Endothelial cell of umbilical vein (primary cell): ENCODE results near the gene BRMS1. TPM values are rescaled to one million over a fixed set of nuclear protein-coding genes. Genes with fewer than 3 reads are reported as not detected.
A peak's percentile ranks its signal among the peaks of the same experiment; 100 is the strongest.

Source experiments
- BruUV-seq: library from RNA; stranded (reverse); fragments of 400-500 nt; replicated peaks from 2 replicates; lab custom pipeline; 2021; lab: Mats Ljungman, UMichigan
- CTCF ChIA-PET: fragments of 300-600, 350-600 bp; sonication (Branson Sonifier 250); formaldehyde crosslinking; loops from one replicate; lab custom pipeline; 2021; ENCODE audit warnings: antibody characterized with exemption, inconsistent platforms; lab: Charles Lee
- POLR2A ChIA-PET: fragments of 300-600, 350-600 bp; sonication (Branson Sonifier 250); formaldehyde crosslinking; loops from one replicate; lab custom pipeline; 2021; ENCODE audit warnings: antibody characterized with exemption, inconsistent platforms; lab: Charles Lee
- DNase-seq: peaks from one replicate; pipeline ENCODE4 v3.0.0-alpha.2; 2011; ENCODE audit warnings: low read depth, low spot score
- FAIRE-seq: peaks from 2 replicates; lab custom pipeline; 2011; peaks lifted over from hg19 to GRCh38; lab: Jason Lieb, UNC
- H2AFZ ChIP-seq: 2 replicates; pipeline ENCODE4 v1.6.0; 2012; ENCODE audit warnings: low read depth, low read length, control low read depth, inconsistent platforms
- H3K27ac ChIP-seq: 2 replicates; pipeline ENCODE4 v1.5.1; 2011; ENCODE audit warnings: low read depth, mild to moderate bottlenecking, control low read depth, low read length, moderate library complexity; ENCODE audit not compliant: insufficient read depth
- H3K27me3 ChIP-seq, 2 experiments: 2 replicates each; pipeline versions ENCODE4 v1.6.0 to v1.6.1; 2011; ENCODE audit warnings: low read length in 2 of 2, mixed read lengths in 1 of 2; ENCODE audit not compliant: control insufficient read depth in 2 of 2, insufficient read depth in 2 of 2
- H3K36me3 ChIP-seq, 2 experiments: 2 replicates in 1 of 2; 3 replicates in 1 of 2; pipeline ENCODE4 v1.5.1; 2011; ENCODE audit warnings: low read length in 2 of 2, mild to moderate bottlenecking in 1 of 2, moderate library complexity in 1 of 2; ENCODE audit not compliant: control insufficient read depth in 2 of 2, insufficient read depth in 2 of 2; ENCODE audit errors: extremely low read depth in 1 of 2
- H3K4me1 ChIP-seq: 3 replicates; pipeline ENCODE4 v1.5.1; 2011; ENCODE audit warnings: mild to moderate bottlenecking, low read length; ENCODE audit not compliant: control insufficient read depth, insufficient read depth; ENCODE audit errors: extremely low read depth
- H3K4me2 ChIP-seq: 2 replicates; pipeline ENCODE4 v1.6.1; 2011; ENCODE audit warnings: low read length, control low read depth, mixed read lengths; ENCODE audit not compliant: insufficient read depth
- H3K4me3 ChIP-seq, 3 experiments: fragments of 200-600 bp in 1 of 3; sonication (generic), shearing (Covaris generic) in 1 of 3; replicated peaks in 1 of 3; 2 replicates each; pipeline ENCODE4 v1.5.1; 2011 to 2016; ENCODE audit warnings: control low read depth in 3 of 3, low read length in 3 of 3, mild to moderate bottlenecking in 2 of 3, inconsistent platforms in 1 of 3, low read depth in 1 of 3, moderate library complexity in 1 of 3; ENCODE audit not compliant: insufficient read depth in 1 of 3
- H3K79me2 ChIP-seq: 2 replicates; pipeline ENCODE4 v1.6.0; 2012; ENCODE audit warnings: low read length, inconsistent platforms; ENCODE audit not compliant: control insufficient read depth, insufficient read depth
- H3K9ac ChIP-seq: replicated peaks from 2 replicates; pipeline ENCODE3; 2011; ENCODE audit warnings: low read length, control low read depth; ENCODE audit not compliant: insufficient read depth; ENCODE audit errors: extremely low read depth
- H3K9me1 ChIP-seq: replicated peaks from 3 replicates; pipeline ENCODE4 v1.6.0; 2011; ENCODE audit warnings: mild to moderate bottlenecking, low read length; ENCODE audit not compliant: control insufficient read depth, insufficient read depth; ENCODE audit errors: extremely low read depth
- H3K9me3 ChIP-seq: replicated peaks from 2 replicates; pipeline ENCODE4 v1.5.1; 2012; ENCODE audit warnings: low read length, inconsistent platforms; ENCODE audit not compliant: control insufficient read depth, insufficient read depth
- H4K20me1 ChIP-seq: replicated peaks from 2 replicates; pipeline ENCODE3; 2011; ENCODE audit warnings: mild to moderate bottlenecking, low read length; ENCODE audit not compliant: control insufficient read depth, insufficient read depth; ENCODE audit errors: extremely low read depth
- EZH2 ChIP-seq: IDR thresholded peaks from 2 replicates; pipeline ENCODE4 v1.6.1; 2012; ENCODE audit warnings: borderline replicate concordance, low read depth, mild to moderate bottlenecking, moderate library complexity, low read length, inconsistent platforms; ENCODE audit not compliant: severe bottlenecking
- FOS ChIP-seq: IDR thresholded peaks from 2 replicates; pipeline ENCODE4 v1.6.1; 2011; ENCODE audit warnings: mild to moderate bottlenecking, low read length, moderate library complexity, borderline replicate concordance; ENCODE audit not compliant: insufficient read depth
- GATA2 ChIP-seq: IDR thresholded peaks from 2 replicates; pipeline ENCODE4 v1.7.0; 2011; ENCODE audit warnings: low read depth, mild to moderate bottlenecking, moderate library complexity, mixed read lengths, low read length; ENCODE audit not compliant: insufficient read length, insufficient read depth
- JUN ChIP-seq: IDR thresholded peaks from 2 replicates; pipeline ENCODE4 v1.6.1; 2011; ENCODE audit warnings: borderline replicate concordance, low read depth; ENCODE audit not compliant: insufficient read length, insufficient read depth
- MYC ChIP-seq: IDR thresholded peaks from one replicate; pipeline ENCODE4 v1.6.1; 2011; ENCODE audit warnings: mild to moderate bottlenecking, low read depth, low read length
- POLR2A ChIP-seq: IDR thresholded peaks from 2 replicates; pipeline ENCODE4 v1.6.1; 2012; ENCODE audit warnings: low read depth, mild to moderate bottlenecking, control low read depth, low read length
- POLR2AphosphoS5 ChIP-seq: IDR thresholded peaks from 2 replicates; pipeline ENCODE4 v1.6.1; 2012; ENCODE audit warnings: low read depth, mild to moderate bottlenecking, control low read depth, low read length, moderate library complexity; ENCODE audit not compliant: insufficient read depth
- dilution Hi-C: fragments of 300-500 bp; cut with MboI; formaldehyde crosslinking; loops from one replicate; pipeline ENCODE4 v1.15.0; 2019; ENCODE audit warnings: low sequenced_read_pairs; ENCODE audit not compliant: extremely low pct_ligation_motif_present
- intact Hi-C: fragments of 100-400 bp; cut with micrococcal nuclease; formaldehyde crosslinking; loops from one replicate; pipeline ENCODE4 v1.10.0; 2022
- polyA plus RNA-seq, 4 experiments: library from polyadenylated mRNA; depleted of rRNA in 3 of 4; stranded (reverse) in 3 of 4; unstranded in 1 of 4; fragments of >200 nt; gene quantifications; 2 replicates each; pipeline versions ENCODE4 v1.2.1 to v1.2.3, GENCODE V29; 2011 to 2012; ENCODE audit warnings: missing spikeins in 1 of 4
- total RNA-seq: library from RNA; stranded (reverse); gene quantifications from 2 replicates; pipeline ENCODE4 v1.2.3, GENCODE V29; 2021
- TF ChIP-seq, protein P1 (sequence below): IDR thresholded peaks from 2 replicates; pipeline ENCODE4 v1.6.1; 2011; ENCODE audit not compliant: insufficient read depth, insufficient read length
- TF ChIP-seq, protein P2 (sequence below), 2 donors: IDR thresholded peaks; 1 replicate in 1 of 2; 2 replicates in 1 of 2; pipeline ENCODE4 v1.5.1; 2011; ENCODE audit warnings: low read length in 2 of 2, mild to moderate bottlenecking in 2 of 2, moderate library complexity in 2 of 2, control low read depth in 1 of 2, inconsistent platforms in 1 of 2, low read depth in 1 of 2; ENCODE audit not compliant: insufficient read depth in 1 of 2; ENCODE audit errors: extremely low read depth in 1 of 2

Gene BRMS1
- total and polyA plus RNA-seq, 2 donors (not counting 3 experiments of a cell fraction or from before 2014, with no cell fraction given): 51.4 to 53.1 TPM

DNA sequence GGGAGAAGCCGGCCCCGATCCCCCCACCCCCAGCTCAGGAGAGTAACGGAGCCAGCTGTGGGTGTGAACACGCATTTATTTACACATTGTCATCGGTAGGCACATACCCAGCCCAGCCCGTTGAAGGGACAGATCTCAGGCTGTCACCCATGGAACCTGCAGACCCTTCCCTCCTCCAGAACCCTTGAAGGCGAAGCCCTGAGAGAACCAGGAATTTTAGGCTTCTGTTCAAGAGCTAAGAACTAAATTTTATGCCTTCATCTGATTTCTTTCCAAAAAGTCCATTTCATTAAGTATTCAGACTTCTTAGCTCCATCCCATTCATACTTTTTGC is 379 bp upstream of the BRMS1 start:
- Histone ChIP-seq H3K36me3 (peaks cover 0 to 17% of the 10 kb centered on the region in 2 experiments), H3K9me3 (no peaks in the 10 kb centered on the region), H3K4me3 (peak overlapping the region in 2 of 3 experiments; percentile 82 to 98), H2AFZ (peak overlapping the region; percentile 74), H3K9ac (peak overlapping the region; percentile 42), H3K4me1 (peaks cover 14% of the 10 kb centered on the region), H3K4me2 (peak overlapping the region; percentile 63), H3K9me1 (no peaks in the 10 kb centered on the region), H3K79me2 (peaks cover 19% of the 10 kb centered on the region), H3K27me3 (no peaks in the 10 kb centered on the region), H4K20me1 (no peaks in the 10 kb centered on the region), H3K27ac (peak overlapping the region; percentile 29)
- dilution Hi-C loops (no loop called here), intact Hi-C loops (loop anchor here (1.0 kb wide), 2 partner anchors 9 to 33 kb away; partner anchors contain the start of gene RIN1)
- TF ChIP-seq POLR2AphosphoS5: no peak
- no peak for TF ChIP-seq FOS
- no peak for TF ChIP-seq EZH2
- no peak for TF ChIP-seq GATA2
- TF ChIP-seq, protein P1, sequence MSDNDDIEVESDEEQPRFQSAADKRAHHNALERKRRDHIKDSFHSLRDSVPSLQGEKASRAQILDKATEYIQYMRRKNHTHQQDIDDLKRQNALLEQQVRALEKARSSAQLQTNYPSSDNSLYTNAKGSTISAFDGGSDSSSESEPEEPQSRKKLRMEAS: no peak
- TF ChIP-seq, protein P2, sequence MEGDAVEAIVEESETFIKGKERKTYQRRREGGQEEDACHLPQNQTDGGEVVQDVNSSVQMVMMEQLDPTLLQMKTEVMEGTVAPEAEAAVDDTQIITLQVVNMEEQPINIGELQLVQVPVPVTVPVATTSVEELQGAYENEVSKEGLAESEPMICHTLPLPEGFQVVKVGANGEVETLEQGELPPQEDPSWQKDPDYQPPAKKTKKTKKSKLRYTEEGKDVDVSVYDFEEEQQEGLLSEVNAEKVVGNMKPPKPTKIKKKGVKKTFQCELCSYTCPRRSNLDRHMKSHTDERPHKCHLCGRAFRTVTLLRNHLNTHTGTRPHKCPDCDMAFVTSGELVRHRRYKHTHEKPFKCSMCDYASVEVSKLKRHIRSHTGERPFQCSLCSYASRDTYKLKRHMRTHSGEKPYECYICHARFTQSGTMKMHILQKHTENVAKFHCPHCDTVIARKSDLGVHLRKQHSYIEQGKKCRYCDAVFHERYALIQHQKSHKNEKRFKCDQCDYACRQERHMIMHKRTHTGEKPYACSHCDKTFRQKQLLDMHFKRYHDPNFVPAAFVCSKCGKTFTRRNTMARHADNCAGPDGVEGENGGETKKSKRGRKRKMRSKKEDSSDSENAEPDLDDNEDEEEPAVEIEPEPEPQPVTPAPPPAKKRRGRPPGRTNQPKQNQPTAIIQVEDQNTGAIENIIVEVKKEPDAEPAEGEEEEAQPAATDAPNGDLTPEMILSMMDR (IDR thresholded peaks at IDR 0.05; ENCODE audit: extremely low read depth in 1 of 2, insufficient read depth in 1 of 2, low read depth in 1 of 2, low read length in 2 of 2): no peak
- no peak for TF ChIP-seq POLR2A
- no peak for TF ChIP-seq JUN
- TF ChIP-seq MYC: no peak
- no TSS peak for BruUV-seq
- FAIRE-seq: no peak
- no peak for DNase-seq
- POLR2A ChIA-PET: interaction anchor here (1.2 to 1.4 kb wide), 2 partner anchors 9 to 497 kb away, joined by 3 to 4 read pairs; partner anchors contain the start of gene RIN1
- CTCF ChIA-PET: interaction anchor here (1.2 to 2.2 kb wide), 2 partner anchors 10 to 34 kb away, joined by 4 to 7 read pairs; partner anchors contain the start of gene RIN1
